ENCODE measurements around the gene NLGN1. TPM values are rescaled to one million over a fixed set of nuclear protein-coding genes. Genes with fewer than 3 reads are reported as not detected.

The NLGN1 gene
- total and polyA plus RNA-seq, 2 of the 8 experiments (the other 6 are each of a cell fraction or from before 2014, with no cell fraction given), result 7.8 to 14.8 TPM

DNA sequence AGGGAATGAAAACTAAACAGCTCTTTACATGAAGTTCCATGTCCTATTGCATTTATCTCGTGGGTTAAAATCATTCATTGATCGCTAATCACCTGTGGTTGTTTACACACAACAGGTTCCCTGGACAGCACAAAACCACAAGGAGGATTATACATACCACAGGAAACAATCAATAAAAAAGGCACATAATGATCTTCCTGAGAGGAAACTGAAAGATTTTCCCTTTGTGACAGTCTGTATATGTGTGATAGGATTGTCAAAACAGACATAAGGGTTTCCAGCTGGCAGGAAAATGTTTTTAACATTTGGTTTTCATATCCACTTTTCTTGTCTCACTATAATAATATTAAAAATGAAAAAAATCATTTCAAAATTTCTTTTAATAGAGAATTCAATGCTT is 541.8 kb downstream of the NLGN1 start:
- POLR2A ChIA-PET (ENCODE audit: partially characterized antibody), result no interaction called here
- CTCF ChIA-PET (ENCODE audit: partially characterized antibody), result interaction anchor here (1.3 kb wide), 1 partner anchor 17 kb away, joined by 3 read pairs; no protein-coding TSS in a partner anchor
- no peak for FAIRE-seq

More for the DNA sequence above, 541.8 kb downstream of the NLGN1 start:
- no peak overlapping the region for H2BK5ac ChIP-seq (ENCODE audit: low read depth, low read length)
- no peak for DNase-seq (ENCODE audit: low read depth in 1 of 2, low spot score in 2 of 2)
- H3K36me3 ChIP-seq (ENCODE audit: control insufficient read depth in 2 of 4, insufficient read depth in 4 of 4, low read length in 3 of 4), result no peaks in the 10 kb centered on the region
- WGBS, 2 experiments (ENCODE audit: extremely low coverage in 1 of 2, insufficient coverage in 1 of 2, insufficient read length in 1 of 2, insufficient replicate concordance in 2 of 2, low coverage in 1 of 2, low lambda C conversion rate in 2 of 2, missing lambda C conversion rate in 1 of 2), result 97% methylated on average over 2 of the region's 2 CpGs; no CpG with 5 or more reads in 1 of the 2 experiments
- no peaks in the 10 kb centered on the region for H3K23me2 ChIP-seq (ENCODE audit: low read depth, low read length)
- H2BK20ac ChIP-seq (ENCODE audit: low read length), result no peak overlapping the region
- no peak overlapping the region for H2BK120ac ChIP-seq (replicated peaks; ENCODE audit: low read depth, low read length)
- no peak overlapping the region for H3K4ac ChIP-seq (replicated peaks; ENCODE audit: insufficient read length, low read depth, low read length)
- H3K18ac ChIP-seq (ENCODE audit: extremely low read depth, low read length), result no peak overlapping the region
- no peaks in the 10 kb centered on the region for H3K9me3 ChIP-seq (ENCODE audit: insufficient read depth in 2 of 2, low read depth in 1 of 2, low read length in 1 of 2)
- no peak overlapping the region for H2AFZ ChIP-seq (ENCODE audit: low read length)
- H2AK5ac ChIP-seq (ENCODE audit: low read depth, low read length), result no peak overlapping the region
- H2BK12ac ChIP-seq (ENCODE audit: low read depth, low read length), result no peak overlapping the region
- no peaks in the 10 kb centered on the region for H3K79me1 ChIP-seq (ENCODE audit: low read depth, low read length)
- H3K27ac ChIP-seq (ENCODE audit: low read depth, low read length), result no peak overlapping the region
- no peak overlapping the region for H3K14ac ChIP-seq (ENCODE audit: insufficient read length)
- no peak overlapping the region for H2BK15ac ChIP-seq (ENCODE audit: low read length)
- H4K5ac ChIP-seq (ENCODE audit: insufficient read length, low read depth, low read length), result no peak overlapping the region
- no peaks in the 10 kb centered on the region for H3K27me3 ChIP-seq (replicated peaks in 1 of 4; ENCODE audit: control insufficient read depth in 3 of 4, extremely low read depth in 1 of 4, insufficient read depth in 3 of 4, low read length in 3 of 4)
- H4K91ac ChIP-seq (replicated peaks; ENCODE audit: insufficient read length, low read length), result no peak overlapping the region
- H3K9ac ChIP-seq (replicated peaks in 1 of 4; ENCODE audit: extremely low read depth in 1 of 4, low read depth in 3 of 4, low read length in 3 of 4), result no peak overlapping the region
- no peaks in the 10 kb centered on the region for H4K20me1 ChIP-seq (replicated peaks in 1 of 2; ENCODE audit: control insufficient read depth in 1 of 2, insufficient read depth in 2 of 2, low read length in 2 of 2)
- no peak overlapping the region for H3K4me3 ChIP-seq (ENCODE audit: extremely low read depth in 1 of 4, insufficient read depth in 2 of 4, low read depth in 3 of 4, low read length in 4 of 4)
- no peak overlapping the region for H4K8ac ChIP-seq (ENCODE audit: extremely low read depth, insufficient read depth, low read length)
- no peak overlapping the region for H3K4me2 ChIP-seq (ENCODE audit: insufficient read depth in 1 of 2, low read depth in 2 of 2, low read length in 2 of 2)
- H3K56ac ChIP-seq (replicated peaks; ENCODE audit: insufficient read length, low read depth, low read length), result no peak overlapping the region
- no peak overlapping the region for H3K23ac ChIP-seq (ENCODE audit: insufficient read length)
- H3K79me2 ChIP-seq (ENCODE audit: control insufficient read depth in 1 of 2, insufficient read depth in 2 of 2, low read length in 2 of 2), result no peaks in the 10 kb centered on the region
- peaks cover 0 to 4% (median under 1%) of the 10 kb centered on the region in 4 experiments; a peak in 3 of 7 replicates for H3K4me1 ChIP-seq (replicated peaks in 1 of 4; ENCODE audit: control insufficient read depth in 3 of 4, insufficient read depth in 4 of 4, low read length in 3 of 4)
- TF ChIP-seq SP4 (IDR thresholded peaks at IDR 0.05; ENCODE audit: low read length), result no peak
